Left lung (tissue), 10 donors: ENCODE results near the gene HDAC10. TPM values are rescaled to one million over a fixed set of nuclear protein-coding genes. Genes with fewer than 3 reads are reported as not detected.
"Not testable (repeated sequence)": the region's sequence is repeated elsewhere in the genome, so short reads cannot be mapped to it uniquely, and the experiment has no call there.

ENCODE experiments used
- ATAC-seq: fragments of 200-7000 bp; cut with Tn5 transposase; one replicate; pipeline ENCODE4 v1.9.1; 2020; ENCODE audit warnings: moderate library complexity
- DNase-seq, 4 donors: peaks; one replicate each; pipeline ENCODE4 v3.0.0-alpha.2; 2013 to 2020
- H3K27ac ChIP-seq, 2 donors: fragments of 200-600 bp; sonication (generic) in 1 of 2; one replicate each; pipeline versions ENCODE4 v1.5.0 to v1.8.0; 2020 to 2021
- H3K27me3 ChIP-seq, 2 donors: fragments of 200-600 bp; sonication (generic) in 1 of 2; one replicate each; pipeline versions ENCODE4 v1.5.0 to v1.8.0; 2020 to 2021
- H3K36me3 ChIP-seq, 2 donors: fragments of 200-600 bp; sonication (generic) in 1 of 2; one replicate each; pipeline versions ENCODE4 v1.5.0 to v1.8.0; 2020 to 2021
- H3K4me1 ChIP-seq, 2 donors: fragments of 200-600 bp; one replicate each; pipeline ENCODE4 v1.8.0; 2021
- H3K4me3 ChIP-seq, 2 donors: fragments of 200-600 bp; sonication (generic) in 1 of 2; one replicate each; pipeline versions ENCODE4 v1.5.0 to v1.8.0; 2020 to 2021; ENCODE audit warnings: mild to moderate bottlenecking in 1 of 2
- H3K9me3 ChIP-seq, 2 donors: fragments of 200-600 bp; sonication (generic) in 1 of 2; one replicate each; pipeline versions ENCODE4 v1.5.0 to v1.8.0; 2020 to 2021
- intact Hi-C, 2 donors: fragments of 100-400 bp; cut with DNase I; formaldehyde crosslinking; loops; one replicate each; pipeline versions ENCODE4 v1.11.2 to v1.14.2; 2022
- polyA plus RNA-seq, 6 donors: library from polyadenylated mRNA; unstranded; fragments of 120-200 nt; gene quantifications; one replicate each; pipeline ENCODE4 v1.2.1, GENCODE V29; 2013; ENCODE audit not compliant: insufficient read length in 6 of 6
- total RNA-seq, 2 donors: library from RNA; stranded (reverse); fragmentation: NEBNext Ultra II Directional; extraction: Animal tissue kit (Norgen Biotek cat#: 25700); gene quantifications; one replicate each; pipeline ENCODE4 v1.2.1, GENCODE V29; 2021
- TF ChIP-seq, protein P1 (sequence below), 2 donors: fragments of 200-600 bp; sonication (generic) in 1 of 2; IDR thresholded peaks; one replicate each; pipeline versions ENCODE4 v1.5.0 to v1.8.0; 2021; ENCODE audit warnings: antibody characterized with exemption in 2 of 2
- donor health status: DM: no; HTN: yes; CAD: no.
- donor health status: DM: no; HTN: no; CAD: no.

HDAC10 gene
- total and polyA plus RNA-seq, 8 donors = 23.9 to 42.2 (median 36.7) TPM

- H3K27ac ChIP-seq = no peak overlapping the region
- H3K9me3 ChIP-seq = no peaks in the 10 kb centered on the region
- DNase-seq = peak in 1 of 4 donors; percentile 77
- ATAC-seq = no peak
- H3K27me3 ChIP-seq = no peaks in the 10 kb centered on the region
- H3K36me3 ChIP-seq = peaks cover 0 to 48% of the 10 kb centered on the region in 2 donors
- no peak overlapping the region for H3K4me3 ChIP-seq
- H3K4me1 ChIP-seq = peaks cover 4 to 67% of the 10 kb centered on the region in 2 donors
- TF ChIP-seq, protein P1, sequence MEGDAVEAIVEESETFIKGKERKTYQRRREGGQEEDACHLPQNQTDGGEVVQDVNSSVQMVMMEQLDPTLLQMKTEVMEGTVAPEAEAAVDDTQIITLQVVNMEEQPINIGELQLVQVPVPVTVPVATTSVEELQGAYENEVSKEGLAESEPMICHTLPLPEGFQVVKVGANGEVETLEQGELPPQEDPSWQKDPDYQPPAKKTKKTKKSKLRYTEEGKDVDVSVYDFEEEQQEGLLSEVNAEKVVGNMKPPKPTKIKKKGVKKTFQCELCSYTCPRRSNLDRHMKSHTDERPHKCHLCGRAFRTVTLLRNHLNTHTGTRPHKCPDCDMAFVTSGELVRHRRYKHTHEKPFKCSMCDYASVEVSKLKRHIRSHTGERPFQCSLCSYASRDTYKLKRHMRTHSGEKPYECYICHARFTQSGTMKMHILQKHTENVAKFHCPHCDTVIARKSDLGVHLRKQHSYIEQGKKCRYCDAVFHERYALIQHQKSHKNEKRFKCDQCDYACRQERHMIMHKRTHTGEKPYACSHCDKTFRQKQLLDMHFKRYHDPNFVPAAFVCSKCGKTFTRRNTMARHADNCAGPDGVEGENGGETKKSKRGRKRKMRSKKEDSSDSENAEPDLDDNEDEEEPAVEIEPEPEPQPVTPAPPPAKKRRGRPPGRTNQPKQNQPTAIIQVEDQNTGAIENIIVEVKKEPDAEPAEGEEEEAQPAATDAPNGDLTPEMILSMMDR (IDR thresholded peaks at IDR 0.05) = no peak
- intact Hi-C loops = no loop called here
Observed at GRCh38 chr22:50205781-50206569, 45.1 kb downstream of the HDAC10 start.

GRCh38 chr22:50204998-50205397 is 46.1 kb downstream of the HDAC10 start:
- H3K9me3 ChIP-seq, intact Hi-C loops, DNase-seq, H3K27me3 ChIP-seq, ATAC-seq: not testable (repeated sequence)
- Histone ChIP-seq H3K36me3 (peaks cover 0 to 39% of the 10 kb centered on the region in 2 donors), H3K27ac (peak overlapping the region in 1 of 2 donors; percentile 34), H3K4me3 (peak overlapping the region in 1 of 2 donors; percentile 8), H3K4me1 (peaks cover 4 to 68% of the 10 kb centered on the region in 2 donors)

DNA sequence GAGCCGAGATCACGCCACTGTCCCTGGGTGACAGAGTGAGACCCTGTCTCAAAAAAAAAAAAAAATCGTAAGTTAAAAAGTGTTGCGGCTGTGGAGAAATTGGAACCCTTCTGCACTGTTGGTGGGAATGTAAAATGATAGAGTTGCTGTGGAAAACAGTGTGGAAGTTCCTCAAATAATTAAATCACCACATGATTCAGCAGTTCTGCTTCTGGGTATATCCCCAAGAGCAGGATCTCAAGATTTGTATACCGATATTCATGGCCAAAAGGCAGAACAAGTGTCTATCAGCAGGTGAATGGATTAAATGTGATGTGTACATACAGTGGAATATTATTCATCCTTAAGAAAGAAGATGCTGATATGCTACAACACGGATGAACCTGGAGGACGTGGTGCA is 46.5 kb downstream of the HDAC10 start:
- TF ChIP-seq, protein P1 (IDR thresholded peaks at IDR 0.05) = no peak
- ATAC-seq = no peak
- H3K36me3 ChIP-seq = peaks cover 0 to 37% of the 10 kb centered on the region in 2 donors
- H3K27me3 ChIP-seq = no peaks in the 10 kb centered on the region
- H3K4me3 ChIP-seq = peak overlapping the region in 1 of 2 donors; percentile 8
- H3K27ac ChIP-seq = peak overlapping the region in 1 of 2 donors; percentile 34
- peaks cover 8 to 68% of the 10 kb centered on the region in 2 donors for H3K4me1 ChIP-seq
- no peak for DNase-seq
- H3K9me3 ChIP-seq = no peaks in the 10 kb centered on the region
- intact Hi-C loops = no loop called here

DNA sequence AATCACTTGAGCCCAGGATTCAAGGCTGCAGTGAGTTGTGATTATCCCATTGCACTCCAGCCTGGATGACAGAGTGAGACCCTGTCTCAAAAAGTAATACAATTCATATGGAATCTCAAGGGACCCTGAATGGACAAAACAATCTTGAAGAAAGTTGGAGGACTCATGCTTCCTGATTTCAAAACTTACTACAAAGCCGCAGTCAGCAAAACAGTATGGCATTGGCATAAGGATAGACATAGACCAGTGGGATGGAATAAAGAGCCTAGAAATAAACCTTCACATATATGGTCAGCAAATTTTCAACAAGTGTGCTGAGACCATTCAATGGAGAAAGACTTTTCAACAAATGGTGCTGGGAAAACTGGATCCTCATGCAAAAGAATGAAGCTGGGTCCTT is 47.8 kb downstream of the HDAC10 start:
- Histone ChIP-seq H3K27me3 (no peaks in the 10 kb centered on the region), H3K4me1 (peaks cover 8 to 71% of the 10 kb centered on the region in 2 donors), H3K4me3 (no peak overlapping the region), H3K9me3 (no peaks in the 10 kb centered on the region), H3K36me3 (peaks cover 0 to 38% of the 10 kb centered on the region in 2 donors), H3K27ac (no peak overlapping the region)
- TF ChIP-seq, protein P1 (IDR thresholded peaks at IDR 0.05) = no peak
- DNase-seq (no peak), ATAC-seq (no peak)
- intact Hi-C loops = no loop called here

DNA sequence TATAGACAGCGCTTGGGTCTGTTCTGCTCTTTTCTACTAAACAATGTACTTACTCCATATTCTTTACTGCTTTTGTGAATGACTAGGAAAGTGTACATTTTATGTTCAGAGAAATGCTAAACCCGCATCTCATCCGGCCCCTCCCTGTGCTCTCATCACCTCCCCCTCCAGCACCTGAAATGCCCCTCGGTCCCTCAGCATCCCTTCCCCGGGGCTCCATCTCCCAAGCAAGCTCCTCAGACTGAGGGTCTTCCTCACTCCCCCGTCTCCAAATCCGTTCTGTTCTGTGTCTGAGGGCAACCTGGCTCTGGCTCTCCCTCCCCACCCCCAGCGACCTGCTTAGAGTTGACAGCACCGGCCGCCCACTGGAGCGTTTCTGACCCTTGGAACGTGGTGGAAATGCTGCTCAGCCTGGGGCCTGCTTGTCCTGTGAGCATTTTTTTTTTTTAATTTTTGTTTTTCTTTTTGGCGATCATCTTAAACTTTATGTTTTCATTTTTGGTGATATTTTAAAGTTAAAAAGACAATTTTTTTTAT is 48.9 kb downstream of the HDAC10 start:
- TF ChIP-seq, protein P1 (IDR thresholded peaks at IDR 0.05) = no peak
- Histone ChIP-seq H3K4me3 (peak overlapping the region; percentile 75 to 82), H3K9me3 (no peaks in the 10 kb centered on the region), H3K4me1 (peaks cover 8 to 64% of the 10 kb centered on the region in 2 donors), H3K36me3 (peaks cover 0 to 38% of the 10 kb centered on the region in 2 donors), H3K27me3 (no peaks in the 10 kb centered on the region), H3K27ac (no peak overlapping the region)
- ATAC-seq = no peak
- DNase-seq = no peak
- intact Hi-C loops = no loop called here
